Neutrophil (primary cell): ENCODE results near the gene GRIA1.

Experiments
- H3K27ac ChIP-seq: fragments of 200-600 bp; sonication (generic); 2 replicates; pipeline ENCODE4 v1.5.1; 2016; ENCODE audit warnings: mild to moderate bottlenecking, moderate library complexity
- H3K27me3 ChIP-seq: fragments of 200-600 bp; sonication (generic); 2 replicates; pipeline ENCODE4 v1.6.0; 2016; ENCODE audit warnings: mild to moderate bottlenecking
- H3K36me3 ChIP-seq: fragments of 200-600 bp; sonication (generic); 2 replicates; pipeline ENCODE4 v1.5.1; 2017
- H3K4me1 ChIP-seq, 2 experiments: fragments of 200-600 bp in 1 of 2; sonication (generic) in 1 of 2; 1 replicate in 1 of 2; 2 replicates in 1 of 2; pipeline versions ENCODE4 v1.5.1 to v1.6.1; 2013 to 2016; ENCODE audit warnings: low read depth in 1 of 2, low read length in 1 of 2, mild to moderate bottlenecking in 1 of 2, moderate library complexity in 1 of 2; ENCODE audit not compliant: control insufficient read depth in 1 of 2, insufficient read depth in 1 of 2
- H3K4me3 ChIP-seq, 2 experiments: fragments of 200-600 bp in 1 of 2; sonication (generic) in 1 of 2; 1 replicate in 1 of 2; 2 replicates in 1 of 2; pipeline ENCODE4 v1.5.1; 2013 to 2016; ENCODE audit warnings: low read depth in 1 of 2, low read length in 1 of 2, mild to moderate bottlenecking in 1 of 2, moderate library complexity in 1 of 2
- H3K9me3 ChIP-seq: fragments of 200-600 bp; sonication (generic); 2 replicates; pipeline ENCODE4 v1.5.1; 2016
- TF ChIP-seq, protein P1 (sequence below): fragments of 200-600 bp; sonication (generic); IDR thresholded peaks from 2 replicates; pipeline ENCODE4 v1.5.1; 2016; ENCODE audit warnings: antibody characterized with exemption

Gene GRIA1

DNA sequence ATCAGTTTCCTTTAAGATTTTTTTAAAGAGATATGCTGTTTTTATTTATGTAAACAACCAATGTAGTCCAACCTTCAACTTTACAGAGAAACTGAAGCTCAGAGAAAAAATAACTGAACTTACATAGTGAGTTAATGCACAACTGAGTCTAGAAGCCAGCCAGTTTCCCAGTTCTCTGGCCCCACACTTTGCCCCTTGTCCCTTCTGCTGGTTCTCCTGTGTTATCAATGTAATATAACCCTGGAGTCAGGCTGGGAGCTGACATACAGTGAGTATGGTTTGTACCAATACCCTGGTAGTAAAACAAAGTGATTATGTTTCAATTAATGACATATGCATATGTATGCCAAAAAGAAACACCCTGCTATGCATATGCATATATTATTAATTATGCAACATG lies 32.2 kb upstream of the GRIA1 start:
- Histone ChIP-seq H3K4me1 (no peaks in the 10 kb centered on the region), H3K27me3 (no peaks in the 10 kb centered on the region), H3K27ac (no peak overlapping the region), H3K4me3 (no peak overlapping the region), H3K9me3 (no peaks in the 10 kb centered on the region), H3K36me3 (no peaks in the 10 kb centered on the region)
- TF ChIP-seq, protein P1, sequence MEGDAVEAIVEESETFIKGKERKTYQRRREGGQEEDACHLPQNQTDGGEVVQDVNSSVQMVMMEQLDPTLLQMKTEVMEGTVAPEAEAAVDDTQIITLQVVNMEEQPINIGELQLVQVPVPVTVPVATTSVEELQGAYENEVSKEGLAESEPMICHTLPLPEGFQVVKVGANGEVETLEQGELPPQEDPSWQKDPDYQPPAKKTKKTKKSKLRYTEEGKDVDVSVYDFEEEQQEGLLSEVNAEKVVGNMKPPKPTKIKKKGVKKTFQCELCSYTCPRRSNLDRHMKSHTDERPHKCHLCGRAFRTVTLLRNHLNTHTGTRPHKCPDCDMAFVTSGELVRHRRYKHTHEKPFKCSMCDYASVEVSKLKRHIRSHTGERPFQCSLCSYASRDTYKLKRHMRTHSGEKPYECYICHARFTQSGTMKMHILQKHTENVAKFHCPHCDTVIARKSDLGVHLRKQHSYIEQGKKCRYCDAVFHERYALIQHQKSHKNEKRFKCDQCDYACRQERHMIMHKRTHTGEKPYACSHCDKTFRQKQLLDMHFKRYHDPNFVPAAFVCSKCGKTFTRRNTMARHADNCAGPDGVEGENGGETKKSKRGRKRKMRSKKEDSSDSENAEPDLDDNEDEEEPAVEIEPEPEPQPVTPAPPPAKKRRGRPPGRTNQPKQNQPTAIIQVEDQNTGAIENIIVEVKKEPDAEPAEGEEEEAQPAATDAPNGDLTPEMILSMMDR: no peak

DNA sequence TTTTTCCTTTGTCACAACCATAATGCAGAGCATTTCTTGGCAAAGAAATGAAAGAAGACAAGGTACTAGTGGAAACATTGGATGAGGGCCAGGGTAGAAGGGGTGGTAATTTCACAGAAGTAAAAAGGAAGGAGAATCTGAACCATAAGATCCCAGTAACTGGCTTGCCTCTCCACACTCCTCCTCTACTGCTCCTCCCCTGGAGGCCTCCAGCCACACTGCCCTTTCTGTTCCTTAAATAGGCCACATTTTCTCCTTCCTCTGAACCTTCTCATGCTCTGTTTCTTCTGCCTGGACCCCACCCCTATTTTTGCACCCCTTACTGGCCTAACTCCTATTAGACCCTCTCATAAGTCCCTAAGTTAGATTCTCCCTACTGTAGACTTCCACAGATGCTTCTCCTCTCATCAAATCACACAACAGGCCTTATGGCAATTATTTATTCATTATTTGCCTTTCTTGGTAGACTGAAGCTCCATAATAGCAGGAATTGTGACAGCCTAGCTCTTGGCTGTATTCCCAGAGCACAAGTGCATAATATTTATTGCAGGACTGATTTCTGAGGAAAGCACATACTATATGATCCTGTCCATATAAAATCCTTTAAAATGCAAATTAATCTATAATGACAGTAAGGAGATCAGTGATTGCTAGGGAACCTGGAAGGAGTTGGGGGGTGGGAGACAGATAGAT lies 31.3 kb upstream of the GRIA1 start:
- TF ChIP-seq, protein P1: no peak
- Histone ChIP-seq H3K27ac (no peak overlapping the region), H3K4me3 (no peak overlapping the region), H3K36me3 (no peaks in the 10 kb centered on the region), H3K9me3 (no peaks in the 10 kb centered on the region), H3K27me3 (no peaks in the 10 kb centered on the region), H3K4me1 (no peaks in the 10 kb centered on the region)

DNA sequence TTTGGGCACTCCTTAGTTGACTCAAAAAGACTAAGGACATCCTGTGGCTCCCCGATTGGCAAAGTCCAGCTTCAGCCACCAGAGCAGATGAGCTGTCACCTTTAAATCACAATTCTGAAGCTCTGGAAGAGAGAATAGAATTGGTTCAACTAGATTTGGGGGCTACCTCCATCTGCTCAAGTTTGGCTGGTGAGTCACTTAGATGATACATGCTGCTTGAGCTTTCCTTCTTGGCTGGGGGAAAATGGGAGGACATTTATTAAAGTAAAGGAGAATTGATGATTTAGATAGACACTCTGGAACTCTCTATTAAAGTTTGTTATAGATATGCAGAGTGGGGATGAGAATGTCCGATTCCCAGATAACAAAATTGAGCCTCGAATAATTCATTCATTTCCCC lies 30.0 kb upstream of the GRIA1 start:
- TF ChIP-seq, protein P1: no peak
- Histone ChIP-seq H3K4me3 (no peak overlapping the region), H3K27me3 (no peaks in the 10 kb centered on the region), H3K27ac (no peak overlapping the region), H3K36me3 (no peaks in the 10 kb centered on the region), H3K4me1 (no peaks in the 10 kb centered on the region), H3K9me3 (no peaks in the 10 kb centered on the region)

DNA sequence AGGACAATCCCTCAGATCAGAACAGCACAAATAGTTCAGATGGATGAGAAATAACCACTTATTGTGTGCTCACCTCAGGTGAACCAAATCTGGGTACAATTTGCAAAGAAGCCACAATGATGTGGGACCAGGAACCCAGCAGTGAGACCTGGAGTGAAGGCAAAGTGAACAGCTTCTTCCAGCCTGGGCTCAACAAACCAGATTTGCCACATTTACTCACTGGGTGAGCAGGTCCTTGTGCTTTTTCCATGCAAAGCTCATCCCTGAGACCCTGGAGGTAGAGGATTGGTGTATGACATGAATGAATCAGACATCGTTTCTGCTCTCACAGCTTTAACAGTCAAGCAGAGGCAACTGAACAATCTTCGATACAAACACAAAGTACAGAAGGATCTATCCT lies 29.1 kb upstream of the GRIA1 start:
- Histone ChIP-seq H3K27me3 (no peaks in the 10 kb centered on the region), H3K4me1 (no peaks in the 10 kb centered on the region), H3K36me3 (no peaks in the 10 kb centered on the region), H3K9me3 (no peaks in the 10 kb centered on the region), H3K27ac (no peak overlapping the region), H3K4me3 (no peak overlapping the region)
- TF ChIP-seq, protein P1: no peak

DNA sequence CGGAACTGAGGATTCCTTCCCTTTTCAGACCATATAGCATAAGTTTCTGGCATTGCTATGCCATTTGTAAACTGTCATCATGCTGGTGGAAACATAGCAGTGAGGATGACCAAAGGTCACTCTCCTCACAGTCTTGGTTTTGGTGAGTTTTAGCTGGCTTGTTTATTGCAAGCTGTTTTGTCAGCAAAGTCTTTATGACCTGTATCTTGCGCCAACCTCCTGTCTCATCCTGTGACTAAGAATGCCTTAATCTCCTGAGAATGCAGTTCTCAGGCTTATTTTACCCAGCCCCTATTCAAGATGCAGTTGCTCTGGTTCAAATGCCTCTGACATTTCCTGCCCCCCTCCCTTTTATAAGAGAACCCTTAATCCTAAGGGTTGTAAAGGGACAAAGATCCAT lies 26.7 kb upstream of the GRIA1 start:
- Histone ChIP-seq H3K4me1 (no peaks in the 10 kb centered on the region), H3K27ac (no peak overlapping the region), H3K27me3 (no peaks in the 10 kb centered on the region), H3K36me3 (no peaks in the 10 kb centered on the region), H3K9me3 (no peaks in the 10 kb centered on the region), H3K4me3 (no peak overlapping the region)
- TF ChIP-seq, protein P1: no peak
